Psoas muscle (tissue), 8 donors: ENCODE results near the gene SLC20A1. TPM values are rescaled to one million over a fixed set of nuclear protein-coding genes. Genes with fewer than 3 reads are reported as not detected.
A peak's percentile ranks its signal among the peaks of the same experiment; 100 is the strongest.
"Not testable (repeated sequence)": the region's sequence is repeated elsewhere in the genome, so short reads cannot be mapped to it uniquely, and the experiment has no call there.

Source experiments
- ATAC-seq, 4 donors: fragments of 200-7000 bp; cut with Tn5 transposase; one replicate each; pipeline ENCODE4 v1.9.1; 2020; ENCODE audit warnings: moderate library complexity in 3 of 4, mild to moderate bottlenecking in 2 of 4
- DNase-seq, 2 donors: peaks; one replicate each; pipeline ENCODE4 v3.0.0-alpha.2; 2020
- H3K27ac ChIP-seq: fragments of 200-600 bp; one replicate; pipeline ENCODE4 v1.8.0; 2022
- H3K27me3 ChIP-seq, 3 donors: fragments of 200-600 bp in 1 of 3; one replicate each; pipeline versions ENCODE4 v1.6.1 to v1.8.0; 2013 to 2022; ENCODE audit warnings: low read length in 2 of 3, mild to moderate bottlenecking in 2 of 3, moderate library complexity in 1 of 3; ENCODE audit not compliant: insufficient read depth in 3 of 3
- H3K36me3 ChIP-seq, 2 donors: fragments of 200-600 bp in 1 of 2; one replicate each; pipeline versions ENCODE4 v1.6.1 to v1.8.0; 2013 to 2022; ENCODE audit warnings: low read depth in 1 of 2, mild to moderate bottlenecking in 1 of 2, moderate library complexity in 1 of 2; ENCODE audit not compliant: insufficient read depth in 1 of 2
- H3K4me1 ChIP-seq: fragments of 200-600 bp; one replicate; pipeline ENCODE4 v1.8.0; 2022
- H3K4me3 ChIP-seq: fragments of 200-600 bp; one replicate; pipeline ENCODE4 v1.8.0; 2022; ENCODE audit warnings: mild to moderate bottlenecking
- H3K9me3 ChIP-seq: fragments of 200-600 bp; one replicate; pipeline ENCODE4 v1.8.0; 2022
- CTCF ChIP-seq: fragments of 200-600 bp; IDR thresholded peaks from one replicate; pipeline ENCODE4 v1.8.0; 2022; ENCODE audit warnings: antibody characterized with exemption
- WGBS, 3 donors: extraction: QIAGEN DNeasy Blood & Tissue Kit; methylation state at CpG; one replicate each; pipeline versions ENCODE4 v1.1.6 to v1.1.7; 2013; 5-methylcytosine and 5-hydroxymethylcytosine counted together
- intact Hi-C, 2 donors: fragments of 100-400 bp; cut with DNase I; formaldehyde crosslinking; loops; one replicate each; pipeline versions ENCODE4 v1.11.0 to v1.14.2; 2022
- polyA plus RNA-seq, 3 donors: library from polyadenylated mRNA; stranded (reverse); fragments of 200-250 nt; gene quantifications; one replicate each; pipeline ENCODE4 v1.2.3, GENCODE V29; 2013
- total RNA-seq, 4 donors: library from RNA; stranded (reverse); fragmentation: NEBNext Ultra II Directional in 2 of 4; extraction: Animal tissue kit (Norgen Biotek cat#: 25700) in 2 of 4; gene quantifications; one replicate each; pipeline versions ENCODE4 v1.2.1 to v1.2.4, GENCODE V29; 2021 to 2023
- donor health status: healthy with polysubstance abuse.
- donor health status: DM: no; HTN: no; CAD: no; lungs with moderate emphysema.
- donor health status: Bipolar disorder and iron deficiency.
- donor health status: healthy.
- donor health status: DM: yes; HTN: yes; CAD: no.
- donor health status: DM: no; HTN: no; CAD: no.
- donor health status: DM: no; HTN: no; CAD: no.
- donor health status: DM: yes; HTN: yes; CAD: no.

SLC20A1 gene
- total and polyA plus RNA-seq, 7 donors: 11.1 to 37.1 (median 16.0) TPM

- no peaks in the 10 kb centered on the region for H3K4me1 ChIP-seq
- intact Hi-C loops: no loop called here
- no peak for DNase-seq
- ATAC-seq: peak in 2 of 4 donors; percentile 19 to 24
- H3K27ac ChIP-seq: no peak overlapping the region
- no peak for TF ChIP-seq CTCF
- 76 to 87% (median 81%) methylated on average over 3 of the region's 3 CpGs for WGBS, 3 donors
- no peaks in the 10 kb centered on the region for H3K27me3 ChIP-seq
- H3K36me3 ChIP-seq: peaks cover 7 to 35% of the 10 kb centered on the region in 2 donors
- H3K9me3 ChIP-seq: no peaks in the 10 kb centered on the region
- H3K4me3 ChIP-seq: no peak overlapping the region
Observed at GRCh38 chr2:112666761-112667122, 21.0 kb downstream of the SLC20A1 start.

DNA sequence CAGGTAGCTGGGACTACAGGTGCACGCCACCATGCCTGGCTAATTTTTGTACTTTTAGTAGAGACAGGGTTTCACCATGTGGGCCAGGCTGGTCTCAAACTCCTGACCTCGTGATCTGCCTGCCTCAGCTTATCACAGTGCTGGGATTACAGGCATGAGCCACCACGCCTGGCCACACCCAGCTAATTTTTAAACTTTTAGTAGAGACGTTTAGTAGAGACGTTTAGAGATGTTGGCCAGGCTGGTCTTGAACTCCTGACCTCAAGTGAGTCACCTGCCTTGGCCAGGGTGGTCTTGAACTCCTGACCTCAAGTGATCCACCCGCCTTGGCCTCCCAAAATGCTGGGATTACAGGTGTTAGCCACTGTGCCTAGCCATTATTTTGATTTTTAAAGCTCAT, 21.8 kb downstream of the SLC20A1 start:
- H3K4me3 ChIP-seq, intact Hi-C loops, H3K27me3 ChIP-seq, H3K9me3 ChIP-seq, DNase-seq, H3K27ac ChIP-seq, H3K4me1 ChIP-seq, ATAC-seq: not testable (repeated sequence)
- peaks cover 5 to 30% of the 10 kb centered on the region in 2 donors for H3K36me3 ChIP-seq
- WGBS, 3 donors: 88 to 92% (median 88%) methylated on average over 6 of the region's 6 CpGs

DNA sequence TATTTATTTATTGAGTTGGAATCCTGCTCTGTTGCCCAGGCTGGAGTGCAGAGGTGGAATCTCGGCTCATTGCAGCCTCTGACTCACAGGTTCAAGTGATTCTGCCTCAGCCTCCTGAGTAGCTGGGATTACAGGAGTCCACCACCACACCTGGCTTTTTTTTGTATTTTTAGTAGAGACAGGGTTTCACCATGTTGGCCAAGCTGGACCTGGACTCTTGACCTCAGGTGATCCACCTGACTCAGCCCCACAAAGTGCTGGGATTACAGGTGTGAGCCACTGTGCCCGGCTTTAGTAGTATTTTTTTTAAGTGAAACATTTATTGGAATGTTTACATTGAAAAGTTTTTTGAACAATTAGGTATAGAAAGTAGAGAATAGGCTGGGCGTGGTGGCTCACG, 23.9 kb downstream of the SLC20A1 start:
- Histone ChIP-seq H3K9me3 (no peaks in the 10 kb centered on the region), H3K27me3 (no peaks in the 10 kb centered on the region), H3K4me3 (no peak overlapping the region), H3K4me1 (no peaks in the 10 kb centered on the region), H3K27ac (no peak overlapping the region), H3K36me3 (peaks cover 0 to 8% of the 10 kb centered on the region in 2 donors)
- no peak for TF ChIP-seq CTCF
- WGBS, 3 donors: 94 to 97% (median 95%) methylated on average over 4 of the region's 4 CpGs
- ATAC-seq (no peak), DNase-seq (no peak)
- intact Hi-C loops: no loop called here

GRCh38 chr2:112670252-112671022, 24.7 kb downstream of the SLC20A1 start:
- Histone ChIP-seq H3K36me3 (peaks cover 0 to 3% of the 10 kb centered on the region in 2 donors), H3K27me3 (no peaks in the 10 kb centered on the region), H3K9me3 (no peaks in the 10 kb centered on the region), H3K4me1 (no peaks in the 10 kb centered on the region), H3K27ac (no peak overlapping the region), H3K4me3 (no peak overlapping the region)
- ATAC-seq (no peak), DNase-seq (no peak)
- intact Hi-C loops: no loop called here
- 85 to 89% (median 89%) methylated on average over 5 of the region's 5 CpGs for WGBS, 3 donors
- TF ChIP-seq CTCF: no peak

- Histone ChIP-seq H3K27ac (no peak overlapping the region), H3K27me3 (no peaks in the 10 kb centered on the region), H3K4me3 (no peak overlapping the region), H3K36me3 (no peaks in the 10 kb centered on the region), H3K4me1 (no peaks in the 10 kb centered on the region), H3K9me3 (no peaks in the 10 kb centered on the region)
- no peak for TF ChIP-seq CTCF
- intact Hi-C loops: no loop called here
- no peak for ATAC-seq
- DNase-seq: no peak
- WGBS, 3 donors: 57 to 77% (median 69%) methylated on average over 2 of the region's 2 CpGs
Observed at GRCh38 chr2:112671801-112672200, 26.1 kb downstream of the SLC20A1 start.
